PFSK-1 (cell line): ENCODE measurements around the gene KLF11.

Source experiments
- FOXP2 ChIP-seq: optimal IDR thresholded peaks from 2 replicates; pipeline ENCODE3; 2011; ENCODE audit warnings: borderline replicate concordance, control low read depth, inconsistent platforms; ENCODE audit not compliant: insufficient read depth; ENCODE audit errors: extremely low read length, extremely low read depth
- POLR2AphosphoS5 ChIP-seq: IDR thresholded peaks from 2 replicates; pipeline ENCODE4 v1.6.1; 2012; ENCODE audit warnings: low read depth, mild to moderate bottlenecking, control low read depth, low read length, moderate library complexity
- REST ChIP-seq, 2 experiments: IDR thresholded peaks; 2 replicates each; pipeline versions ENCODE4 v1.6.1 to v1.8.0; 2011 to 2012; ENCODE audit warnings: low read depth in 2 of 2, low read length in 2 of 2, control low read depth in 1 of 2, inconsistent platforms in 1 of 2, mild to moderate bottlenecking in 1 of 2, moderate library complexity in 1 of 2; ENCODE audit not compliant: insufficient read depth in 1 of 2
- SIN3A ChIP-seq: IDR thresholded peaks from 2 replicates; pipeline ENCODE4 v1.6.1; 2012; ENCODE audit warnings: mild to moderate bottlenecking, low read length, moderate library complexity, borderline replicate concordance; ENCODE audit not compliant: insufficient read depth
- TAF1 ChIP-seq: IDR thresholded peaks from 2 replicates; pipeline ENCODE4 v1.6.1; 2012; ENCODE audit warnings: low read length, control low read depth, borderline replicate concordance; ENCODE audit not compliant: insufficient read depth

The KLF11 gene

GRCh38 chr2:10089565-10090190 lies 46.3 kb downstream of the KLF11 start:
- TF ChIP-seq REST (IDR thresholded peaks at IDR 0.05; ENCODE audit: insufficient read depth in 1 of 2, low read depth in 2 of 2, low read length in 2 of 2), result no peak
- no peak for TF ChIP-seq POLR2AphosphoS5
- TF ChIP-seq TAF1, result no peak
- no peak for TF ChIP-seq SIN3A
- TF ChIP-seq FOXP2, result no peak

GRCh38 chr2:10091182-10091888 lies 48.0 kb downstream of the KLF11 start:
- TF ChIP-seq SIN3A (no peak), REST (IDR thresholded peaks at IDR 0.05; ENCODE audit: insufficient read depth in 1 of 2, low read depth in 2 of 2, low read length in 2 of 2) (no peak), FOXP2 (no peak), POLR2AphosphoS5 (no peak), TAF1 (no peak)

DNA sequence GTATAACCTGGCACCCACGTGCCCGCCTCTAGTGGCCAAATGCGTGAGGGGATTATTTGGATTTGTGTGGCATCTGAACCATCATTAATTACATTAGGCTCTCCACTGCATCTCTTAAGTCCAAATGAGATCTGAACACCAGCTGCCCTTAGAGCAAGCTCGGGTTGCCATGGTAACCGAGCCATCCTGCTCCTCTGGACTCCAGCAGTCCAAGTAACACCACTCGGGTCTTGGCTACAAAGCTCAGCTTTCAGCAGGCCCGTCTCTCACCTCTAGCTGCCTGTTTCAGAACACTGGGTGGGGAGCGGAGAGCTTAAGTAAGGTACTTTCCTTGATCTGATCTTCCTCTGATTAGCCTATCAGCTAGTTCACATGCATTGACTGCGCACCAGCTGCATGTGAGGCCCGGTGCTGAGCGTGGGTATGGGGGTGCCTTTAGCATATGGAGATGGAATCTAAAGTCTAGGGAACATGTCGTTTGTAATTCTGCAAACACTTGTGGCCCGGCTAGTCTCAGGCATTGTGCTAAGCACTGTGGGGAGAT lies 51.0 kb downstream of the KLF11 start:
- no peak for TF ChIP-seq POLR2AphosphoS5

- TF ChIP-seq FOXP2, result no peak
- no peak for TF ChIP-seq SIN3A
- no peak for TF ChIP-seq POLR2AphosphoS5
- no peak for TF ChIP-seq REST (IDR thresholded peaks at IDR 0.05; ENCODE audit: insufficient read depth in 1 of 2, low read depth in 2 of 2, low read length in 2 of 2)
- TF ChIP-seq TAF1, result no peak
Observed at GRCh38 chr2:10095175-10095574, 51.8 kb downstream of the KLF11 start.

- TF ChIP-seq TAF1 (no peak), SIN3A (no peak), REST (IDR thresholded peaks at IDR 0.05; ENCODE audit: insufficient read depth in 1 of 2, low read depth in 2 of 2, low read length in 2 of 2) (no peak), FOXP2 (no peak), POLR2AphosphoS5 (no peak)
Observed at GRCh38 chr2:10096641-10097040, 53.3 kb downstream of the KLF11 start.
